Activated CD4-positive, alpha-beta T cell treated with anti-CD3 and anti-CD28 coated beads, Interleukin-2, amount 10 ng/mL, durations not matched to agents 7 days and 5 days (primary cell): ENCODE measurements around the gene AATF. TPM values are rescaled to one million over a fixed set of nuclear protein-coding genes. Genes with fewer than 3 reads are reported as not detected.

Experiments
- CTCF ChIA-PET: fragments of 350-600 bp; sonication (Branson Sonifier 250); formaldehyde crosslinking; loops from one replicate; lab custom pipeline; 2021; ENCODE audit warnings: antibody characterized with exemption; lab: Charles Lee
- POLR2A ChIA-PET: fragments of 350-600 bp; sonication (Branson Sonifier 250); formaldehyde crosslinking; loops from one replicate; lab custom pipeline; 2021; ENCODE audit warnings: antibody characterized with exemption; lab: Charles Lee
- DNase-seq: peaks from one replicate; pipeline ENCODE4 v3.0.0-alpha.2; 2020
- H3K27ac Mint-ChIP-seq: one replicate; pipeline ENCODE4 v1.8.0; 2021; ENCODE audit warnings: mild to moderate bottlenecking, moderate library complexity, mixed read lengths
- H3K27me3 Mint-ChIP-seq: one replicate; pipeline ENCODE4 v1.8.0; 2021; ENCODE audit warnings: mixed read lengths
- H3K36me3 Mint-ChIP-seq: one replicate; pipeline ENCODE4 v1.8.0; 2021; ENCODE audit warnings: low read depth, mixed read lengths
- H3K4me1 Mint-ChIP-seq: one replicate; pipeline ENCODE4 v1.8.0; 2021; ENCODE audit warnings: mixed read lengths
- H3K4me3 Mint-ChIP-seq: one replicate; pipeline ENCODE4 v1.8.0; 2021; ENCODE audit warnings: mild to moderate bottlenecking, moderate library complexity, mixed read lengths
- H3K9me3 Mint-ChIP-seq: one replicate; pipeline ENCODE4 v1.8.0; 2021; ENCODE audit warnings: mixed read lengths
- total RNA-seq, 2 experiments: library from RNA; stranded (reverse); gene quantifications; one replicate each; pipeline ENCODE4 v1.2.3, GENCODE V29; 2021

Gene AATF
- total RNA-seq, 2 experiments from 2014 or later: 79.6 to 83.6 TPM

DNA sequence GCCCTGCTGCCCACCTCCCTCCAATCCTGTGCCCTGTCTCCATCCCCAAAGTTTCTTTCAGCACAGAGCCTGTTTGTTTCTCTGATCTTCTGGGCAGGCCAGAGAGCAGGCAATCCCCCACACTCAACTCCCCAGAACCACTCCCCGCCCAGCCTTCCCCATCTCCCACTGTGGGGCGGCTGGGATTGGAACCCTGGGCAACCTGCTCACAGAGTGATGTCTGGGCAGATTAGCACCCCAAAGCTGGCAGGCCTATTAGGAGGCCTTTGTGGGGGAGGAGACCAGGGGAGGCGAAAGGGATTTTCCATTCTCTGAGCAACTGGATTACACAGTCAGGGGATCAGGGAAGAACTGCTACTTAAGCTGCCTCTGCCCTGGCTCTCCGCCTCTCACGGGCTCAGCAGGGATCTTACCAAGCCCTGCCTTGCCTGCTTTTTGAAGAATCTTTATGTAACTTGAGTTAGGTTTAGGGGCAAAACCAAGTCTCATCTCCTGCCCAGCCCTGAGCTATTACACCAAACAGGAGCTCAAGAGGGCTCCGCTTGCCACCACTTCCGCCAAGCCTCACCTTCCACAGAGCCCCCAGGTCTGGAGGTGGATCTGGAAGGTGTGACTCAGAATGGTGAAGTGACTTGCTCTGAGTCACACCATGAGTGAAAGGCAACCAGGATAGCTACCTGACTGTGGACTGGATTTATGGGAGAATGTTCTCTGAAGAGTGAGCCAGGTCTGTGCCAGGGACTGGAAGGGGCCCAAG is 27.5 kb upstream of the AATF start:
- Mint-ChIP-seq H3K27me3 (peaks cover 28% of the 10 kb centered on the region), H3K9me3 (no peaks in the 10 kb centered on the region), H3K4me1 (peaks cover 8% of the 10 kb centered on the region), H3K4me3 (no peak overlapping the region), H3K27ac (no peak overlapping the region), H3K36me3 (no peaks in the 10 kb centered on the region)
- DNase-seq: no peak
- ChIA-PET CTCF (interaction anchor here (0.6 kb wide), 1 partner anchor 244 kb away, joined by 3 read pairs; no protein-coding TSS in a partner anchor), POLR2A (no interaction called here)

- no peak overlapping the region for H3K27ac Mint-ChIP-seq
- no peaks in the 10 kb centered on the region for H3K9me3 Mint-ChIP-seq
- H3K4me1 Mint-ChIP-seq: peaks cover 8% of the 10 kb centered on the region
- H3K36me3 Mint-ChIP-seq: no peaks in the 10 kb centered on the region
- no peak overlapping the region for H3K4me3 Mint-ChIP-seq
- ChIA-PET CTCF (no interaction called here), POLR2A (no interaction called here)
- H3K27me3 Mint-ChIP-seq: peaks cover 34% of the 10 kb centered on the region
- no peak for DNase-seq
These were observed 26.6 kb upstream of the AATF start for GRCh38 chr17:36922175-36922574.

GRCh38 chr17:36923814-36924221 is 24.9 kb upstream of the AATF start:
- H3K4me3 Mint-ChIP-seq: no peak overlapping the region
- ChIA-PET POLR2A (no interaction called here), CTCF (interaction anchor here (1.8 kb wide), 1 partner anchor 123 kb away, joined by 5 read pairs; no protein-coding TSS in a partner anchor)
- peaks cover 18% of the 10 kb centered on the region for H3K4me1 Mint-ChIP-seq
- no peak overlapping the region for H3K27ac Mint-ChIP-seq
- no peaks in the 10 kb centered on the region for H3K36me3 Mint-ChIP-seq
- no peaks in the 10 kb centered on the region for H3K9me3 Mint-ChIP-seq
- no peak for DNase-seq
- H3K27me3 Mint-ChIP-seq: peaks cover 47% of the 10 kb centered on the region

DNA sequence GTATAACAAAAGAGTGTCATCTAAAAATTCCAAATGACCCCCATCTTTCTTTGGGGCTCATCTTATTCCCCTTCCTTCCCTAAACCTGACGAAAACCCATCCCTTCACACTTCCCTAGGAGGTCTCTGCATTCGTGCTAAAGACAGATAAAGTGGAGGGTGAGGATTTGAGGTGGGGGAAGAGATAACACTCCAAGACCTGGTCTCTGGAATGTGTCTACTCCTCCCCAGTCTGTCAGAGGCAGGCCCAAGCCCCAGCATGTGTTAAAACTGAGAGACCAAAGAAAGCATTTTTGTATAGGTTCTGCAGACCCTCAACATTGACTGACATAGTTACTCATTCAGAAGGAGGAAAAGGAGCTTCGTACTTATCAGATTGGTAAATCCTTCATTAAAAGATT is 22.5 kb upstream of the AATF start:
- POLR2A ChIA-PET: no interaction called here
- H3K4me1 Mint-ChIP-seq: peaks cover 16% of the 10 kb centered on the region
- DNase-seq: no peak
- CTCF ChIA-PET: interaction anchor here (0.6 kb wide), 1 partner anchor 120 kb away, joined by 4 read pairs; no protein-coding TSS in a partner anchor
- H3K36me3 Mint-ChIP-seq: no peaks in the 10 kb centered on the region
- no peak overlapping the region for H3K27ac Mint-ChIP-seq
- H3K27me3 Mint-ChIP-seq: peaks cover 57% of the 10 kb centered on the region
- no peaks in the 10 kb centered on the region for H3K9me3 Mint-ChIP-seq
- H3K4me3 Mint-ChIP-seq: no peak overlapping the region

- DNase-seq: no peak
- no peak overlapping the region for H3K27ac Mint-ChIP-seq
- H3K4me3 Mint-ChIP-seq: no peak overlapping the region
- H3K36me3 Mint-ChIP-seq: no peaks in the 10 kb centered on the region
- POLR2A ChIA-PET: no interaction called here
- H3K4me1 Mint-ChIP-seq: peaks cover 12% of the 10 kb centered on the region
- H3K27me3 Mint-ChIP-seq: peaks cover 57% of the 10 kb centered on the region
- CTCF ChIA-PET: interaction anchor here (0.6 kb wide), 1 partner anchor 119 kb away, joined by 4 read pairs; no protein-coding TSS in a partner anchor
- H3K9me3 Mint-ChIP-seq: no peaks in the 10 kb centered on the region
These were observed 22.1 kb upstream of the AATF start for GRCh38 chr17:36926701-36927100.

- POLR2A ChIA-PET: no interaction called here
- no peak for DNase-seq
- H3K27ac Mint-ChIP-seq: no peak overlapping the region
- peaks cover 71% of the 10 kb centered on the region for H3K27me3 Mint-ChIP-seq
- no peak overlapping the region for H3K4me3 Mint-ChIP-seq
- H3K4me1 Mint-ChIP-seq: peaks cover 26% of the 10 kb centered on the region
- CTCF ChIA-PET: interaction anchor here (1.1 kb wide), 1 partner anchor 9 kb away, joined by 3 read pairs; the partner anchor contains the start of gene LHX1
- H3K9me3 Mint-ChIP-seq: no peaks in the 10 kb centered on the region
- H3K36me3 Mint-ChIP-seq: peaks cover 2% of the 10 kb centered on the region
These were observed 20.0 kb upstream of the AATF start for GRCh38 chr17:36928471-36929345.

DNA sequence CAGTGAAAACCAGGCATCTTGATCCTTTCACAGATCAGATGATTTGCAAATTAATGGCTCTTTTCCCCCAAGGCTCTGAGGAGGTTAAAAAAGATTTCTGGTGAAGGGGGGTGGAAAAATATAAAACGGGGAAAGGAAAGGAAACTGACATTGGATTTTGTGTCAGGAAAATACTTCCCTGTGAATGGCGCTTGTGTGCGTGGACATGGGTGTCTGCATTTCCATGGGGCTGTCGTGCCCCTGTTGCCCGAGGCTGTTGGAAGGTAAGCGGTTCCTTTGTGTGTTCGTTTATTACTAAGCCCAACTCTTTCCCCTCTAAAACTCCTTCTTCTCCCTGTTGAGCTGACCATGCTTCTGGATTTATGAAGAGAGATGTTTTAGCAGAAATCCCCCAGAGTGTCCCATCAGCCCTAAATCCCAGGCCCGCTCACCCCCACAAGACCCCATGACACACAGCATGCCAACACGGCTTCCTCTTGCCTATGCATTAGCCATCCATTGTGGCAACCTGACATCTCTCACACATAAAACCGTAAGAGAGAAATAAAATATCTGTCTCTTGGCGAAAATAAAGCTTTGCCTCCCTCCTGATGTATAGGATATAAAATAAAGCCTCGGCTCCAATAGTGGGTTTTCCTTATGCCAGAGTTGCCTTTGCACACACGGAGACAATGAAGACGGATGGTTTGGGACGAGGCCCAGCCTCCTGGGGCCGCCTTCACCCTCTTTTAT is 18.7 kb upstream of the AATF start:
- CTCF ChIA-PET: interaction anchor here (1.0 kb wide), 1 partner anchor 11 kb away, joined by 4 read pairs; no protein-coding TSS in a partner anchor
- no peak overlapping the region for H3K27ac Mint-ChIP-seq
- H3K27me3 Mint-ChIP-seq: peaks cover 80% of the 10 kb centered on the region
- H3K4me1 Mint-ChIP-seq: peaks cover 34% of the 10 kb centered on the region
- H3K4me3 Mint-ChIP-seq: no peak overlapping the region
- H3K9me3 Mint-ChIP-seq: no peaks in the 10 kb centered on the region
- H3K36me3 Mint-ChIP-seq: peaks cover 6% of the 10 kb centered on the region
- no peak for DNase-seq
- POLR2A ChIA-PET: no interaction called here

DNA sequence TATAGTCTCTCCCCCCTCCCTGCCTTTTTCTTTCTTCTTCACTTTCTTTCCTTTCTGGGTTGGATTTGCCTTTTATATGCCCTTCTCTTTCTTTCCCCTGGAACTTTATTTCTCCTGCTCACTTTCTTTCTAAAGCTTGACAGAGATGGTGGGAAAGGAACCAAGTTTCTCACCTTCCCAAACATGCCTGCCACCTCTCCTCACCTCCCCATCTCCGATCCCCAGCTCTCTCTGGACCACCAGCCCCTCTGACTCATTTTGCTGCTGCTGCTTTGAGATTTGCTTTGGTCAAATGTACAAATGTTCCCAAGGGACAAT is 18.2 kb upstream of the AATF start:
- Mint-ChIP-seq H3K36me3 (peaks cover 6% of the 10 kb centered on the region), H3K9me3 (no peaks in the 10 kb centered on the region), H3K4me1 (peaks cover 39% of the 10 kb centered on the region), H3K4me3 (no peak overlapping the region), H3K27ac (no peak overlapping the region), H3K27me3 (peaks cover 85% of the 10 kb centered on the region)
- POLR2A ChIA-PET: no interaction called here
- no peak for DNase-seq
- CTCF ChIA-PET: interaction anchor here (0.7 to 1.0 kb wide), 2 partner anchors 11 to 66 kb away, joined by 3 to 4 read pairs; no protein-coding TSS in a partner anchor

- Mint-ChIP-seq H3K27me3 (peaks cover 91% of the 10 kb centered on the region), H3K9me3 (no peaks in the 10 kb centered on the region), H3K27ac (no peak overlapping the region), H3K4me3 (no peak overlapping the region), H3K36me3 (peaks cover 6% of the 10 kb centered on the region), H3K4me1 (peaks cover 45% of the 10 kb centered on the region)
- no peak for DNase-seq
- CTCF ChIA-PET: interaction anchor here (0.5 to 1.0 kb wide), 3 partner anchors 12 to 66 kb away, joined by 3 to 4 read pairs (median 3); no protein-coding TSS in a partner anchor
- POLR2A ChIA-PET: interaction anchor here (0.6 kb wide), 1 partner anchor 116 kb away, joined by 3 read pairs; no protein-coding TSS in a partner anchor
These were observed 17.6 kb upstream of the AATF start for GRCh38 chr17:36931096-36931696.

DNA sequence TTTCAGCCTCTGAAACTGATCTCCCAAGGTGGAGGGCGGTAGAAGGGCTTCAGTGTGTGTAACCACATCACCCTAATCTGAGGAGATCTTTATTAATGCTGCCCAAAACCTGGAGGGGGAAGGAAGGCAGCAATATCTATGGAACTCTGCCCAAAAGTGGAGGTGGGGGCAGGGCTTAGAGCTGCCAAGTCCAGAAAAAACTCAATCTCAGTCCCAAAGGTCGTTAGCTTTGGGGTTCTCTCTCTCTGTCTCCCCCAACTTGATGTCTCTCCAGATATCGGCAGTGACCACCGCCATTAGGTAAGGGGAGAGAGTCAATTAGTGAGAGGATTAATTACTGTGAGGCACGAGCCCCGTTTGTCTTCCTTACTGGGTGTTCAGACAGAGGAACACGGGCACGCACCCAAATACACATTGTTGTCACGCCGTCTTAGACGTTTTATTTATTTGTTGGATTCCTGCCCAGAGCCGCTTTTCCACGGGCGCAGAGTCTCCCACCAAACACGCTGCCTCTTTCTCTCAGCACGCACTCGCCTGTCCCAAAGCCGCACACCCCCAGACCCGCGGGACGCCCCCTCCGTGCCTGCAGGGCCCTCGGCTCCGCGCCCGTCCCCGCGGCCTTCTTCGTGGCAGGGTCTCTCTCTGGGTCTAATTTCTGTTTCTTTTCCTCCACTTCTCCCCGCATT is 16.9 kb upstream of the AATF start:
- ChIA-PET POLR2A (no interaction called here), CTCF (interaction anchor here (0.5 kb wide), 1 partner anchor 15 kb away, joined by 3 read pairs; no protein-coding TSS in a partner anchor)

DNA sequence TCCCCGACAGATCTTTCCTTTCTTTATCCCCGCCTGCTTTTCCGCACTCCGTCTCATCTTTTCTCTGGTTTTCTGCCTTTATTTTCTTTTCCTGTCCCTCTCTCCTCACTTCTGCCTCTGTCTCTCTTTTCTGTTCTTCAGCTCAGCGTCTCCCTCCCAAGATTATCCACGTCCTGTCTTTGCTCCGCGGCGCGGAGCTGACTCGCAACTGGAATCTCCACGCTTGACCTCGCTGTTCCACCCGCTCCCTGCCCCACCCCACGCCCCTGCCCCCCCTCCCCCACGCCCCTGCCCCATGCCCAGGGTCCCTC is 16.4 kb upstream of the AATF start:
- Mint-ChIP-seq H3K36me3 (peaks cover 6% of the 10 kb centered on the region), H3K4me1 (peaks cover 55% of the 10 kb centered on the region), H3K27ac (no peak overlapping the region), H3K9me3 (no peaks in the 10 kb centered on the region), H3K4me3 (peak overlapping the region; percentile 14), H3K27me3 (peaks cover 94% of the 10 kb centered on the region)
- ChIA-PET CTCF (no interaction called here), POLR2A (no interaction called here)
- DNase-seq: no peak

More for the DNA sequence above, 16.9 kb upstream of the AATF start:
- no peak for DNase-seq
- H3K36me3 Mint-ChIP-seq: peaks cover 6% of the 10 kb centered on the region
- H3K4me3 Mint-ChIP-seq: peak overlapping the region; percentile 14
- no peak overlapping the region for H3K27ac Mint-ChIP-seq
- peaks cover 50% of the 10 kb centered on the region for H3K4me1 Mint-ChIP-seq
- H3K9me3 Mint-ChIP-seq: no peaks in the 10 kb centered on the region
- H3K27me3 Mint-ChIP-seq: peaks cover 92% of the 10 kb centered on the region
